HepG2 (cell line): ENCODE results near the gene ETV5. TPM values are rescaled to one million over a fixed set of nuclear protein-coding genes. Genes with fewer than 3 reads are reported as not detected.
A peak's percentile ranks its signal among the peaks of the same experiment; 100 is the strongest.

Source experiments
- AHR ChIP-seq: IDR thresholded peaks from 2 replicates; pipeline ENCODE4 v1.6.1; 2018; ENCODE audit warnings: missing genetic modification reagents, missing compliant biosample characterization
- HOXA5 ChIP-seq: sonication (generic); formaldehyde crosslinking; IDR thresholded peaks from 2 replicates; pipeline ENCODE4 v1.4.0; 2020; ENCODE audit warnings: missing genetic modification reagents
- KDM6A ChIP-seq: IDR thresholded peaks from 2 replicates; pipeline ENCODE4 v1.6.1; 2016; ENCODE audit warnings: low read depth
- MAFG ChIP-seq: sonication (generic); formaldehyde crosslinking; IDR thresholded peaks from 2 replicates; pipeline ENCODE4 v1.5.1; 2020; ENCODE audit warnings: mild to moderate bottlenecking, missing genetic modification reagents
- PRPF4 ChIP-seq: fragments of 200-400 bp; formaldehyde crosslinking; IDR thresholded peaks from 2 replicates; pipeline ENCODE4 v1.6.1; 2016; ENCODE audit warnings: low read length, low read depth; ENCODE audit not compliant: poor library complexity, severe bottlenecking
- YEATS4 ChIP-seq: sonication (generic); formaldehyde crosslinking; IDR thresholded peaks from 2 replicates; pipeline ENCODE4 v1.4.0; 2020; ENCODE audit warnings: missing genetic modification reagents, borderline replicate concordance
- ZFAT ChIP-seq: sonication (generic); formaldehyde crosslinking; conservative IDR thresholded peaks from 2 replicates; pipeline ENCODE4 v1.8.1; 2023; ENCODE audit warnings: missing genetic modification reagents, inconsistent platforms
- ZNF816 ChIP-seq: sonication (generic); formaldehyde crosslinking; IDR thresholded peaks from 2 replicates; pipeline ENCODE4 v1.8.0; 2022; ENCODE audit warnings: missing genetic modification reagents, mild to moderate bottlenecking, borderline replicate concordance
- polyA plus RNA-seq, 8 experiments: library from polyadenylated mRNA; depleted of rRNA in 3 of 8; stranded (reverse) in 7 of 8; unstranded in 1 of 8; fragments of >200 nt; fragmentation: Illumina TruSeq in 4 of 8; extraction: Trizol in 4 of 8; gene quantifications; 2 replicates each; pipeline versions ENCODE4 v1.2.1 to v1.2.3, GENCODE V29; 2011 to 2016; ENCODE audit warnings: low read depth in 4 of 8, missing spikeins in 1 of 8, mixed read lengths in 1 of 8; ENCODE audit not compliant: insufficient read depth in 1 of 8
- total RNA-seq, 5 experiments: library from RNA; depleted of rRNA; stranded (reverse); fragments of >200 nt; fragmentation: Illumina TruSeq; extraction: Trizol; gene quantifications; 2 replicates each; pipeline ENCODE4 v1.2.3, GENCODE V29; 2016; ENCODE audit warnings: low read depth in 1 of 5
- TF ChIP-seq, protein P1 (sequence below): sonication (generic); formaldehyde crosslinking; IDR thresholded peaks from one replicate; pipeline ENCODE4 v1.5.1; 2020; ENCODE audit warnings: mild to moderate bottlenecking, missing genetic modification reagents; ENCODE audit errors: not compliant biosample characterization
- TF ChIP-seq, protein P2 (sequence below): sonication (generic); formaldehyde crosslinking; IDR thresholded peaks from 2 replicates; pipeline ENCODE4 v1.5.0; 2020; ENCODE audit warnings: mild to moderate bottlenecking, missing genetic modification reagents, borderline replicate concordance
- TF ChIP-seq, protein P3 (sequence below): sonication (generic); formaldehyde crosslinking; IDR thresholded peaks from 2 replicates; pipeline ENCODE4 v1.5.0; 2020; ENCODE audit warnings: missing genetic modification reagents, mild to moderate bottlenecking, borderline replicate concordance
- TF ChIP-seq, protein P4 (sequence below): sonication (generic); formaldehyde crosslinking; IDR thresholded peaks from 2 replicates; pipeline ENCODE4 v1.8.0; 2022; ENCODE audit warnings: mild to moderate bottlenecking, missing genetic modification reagents

ETV5 gene
- total and polyA plus RNA-seq, 2 of the 13 experiments (the other 11 are each of a cell fraction or from before 2014, with no cell fraction given) = 52.9 to 57.2 TPM

DNA sequence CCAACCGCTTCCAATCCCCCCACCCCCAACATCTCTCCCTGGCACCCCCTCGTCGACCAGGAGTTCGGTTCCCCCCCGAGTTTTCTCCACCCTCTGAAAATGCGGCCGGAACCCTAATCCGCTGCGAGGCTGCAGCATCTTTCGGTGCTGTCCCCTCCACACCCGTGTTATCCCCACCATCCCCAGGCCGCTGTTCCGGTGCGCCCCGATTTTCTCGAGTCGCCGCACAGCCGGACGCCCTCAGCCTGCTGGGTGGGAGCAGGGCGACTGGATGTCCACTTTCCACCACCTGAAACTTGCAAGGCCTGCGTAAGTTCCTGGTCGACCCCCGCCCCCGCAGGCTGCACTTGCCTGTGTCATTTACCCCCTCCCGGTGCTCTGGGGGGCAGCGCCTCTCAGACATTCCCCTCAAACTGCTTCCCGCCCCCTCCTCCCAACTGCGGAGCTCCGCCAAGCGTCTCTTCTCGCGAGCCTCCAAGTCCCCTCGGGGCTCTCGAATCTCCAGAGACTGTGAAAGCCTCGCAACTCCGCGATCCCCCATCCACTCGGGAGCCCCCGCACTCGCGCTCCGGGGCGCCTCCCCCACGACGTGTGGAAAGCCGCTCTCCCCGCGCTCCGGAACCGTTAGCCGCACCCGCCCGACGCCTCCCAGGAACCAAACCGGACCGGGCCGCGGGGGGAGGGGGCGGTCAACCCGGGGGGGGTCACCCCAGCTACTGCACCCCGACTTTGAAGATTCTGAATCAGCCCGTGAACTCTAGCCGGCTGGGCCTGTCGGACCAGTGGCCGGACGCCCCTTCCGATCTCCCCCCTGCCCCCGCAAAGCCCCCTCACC is 566 bp downstream of the ETV5 start (continued):
- TF ChIP-seq, protein P1, sequence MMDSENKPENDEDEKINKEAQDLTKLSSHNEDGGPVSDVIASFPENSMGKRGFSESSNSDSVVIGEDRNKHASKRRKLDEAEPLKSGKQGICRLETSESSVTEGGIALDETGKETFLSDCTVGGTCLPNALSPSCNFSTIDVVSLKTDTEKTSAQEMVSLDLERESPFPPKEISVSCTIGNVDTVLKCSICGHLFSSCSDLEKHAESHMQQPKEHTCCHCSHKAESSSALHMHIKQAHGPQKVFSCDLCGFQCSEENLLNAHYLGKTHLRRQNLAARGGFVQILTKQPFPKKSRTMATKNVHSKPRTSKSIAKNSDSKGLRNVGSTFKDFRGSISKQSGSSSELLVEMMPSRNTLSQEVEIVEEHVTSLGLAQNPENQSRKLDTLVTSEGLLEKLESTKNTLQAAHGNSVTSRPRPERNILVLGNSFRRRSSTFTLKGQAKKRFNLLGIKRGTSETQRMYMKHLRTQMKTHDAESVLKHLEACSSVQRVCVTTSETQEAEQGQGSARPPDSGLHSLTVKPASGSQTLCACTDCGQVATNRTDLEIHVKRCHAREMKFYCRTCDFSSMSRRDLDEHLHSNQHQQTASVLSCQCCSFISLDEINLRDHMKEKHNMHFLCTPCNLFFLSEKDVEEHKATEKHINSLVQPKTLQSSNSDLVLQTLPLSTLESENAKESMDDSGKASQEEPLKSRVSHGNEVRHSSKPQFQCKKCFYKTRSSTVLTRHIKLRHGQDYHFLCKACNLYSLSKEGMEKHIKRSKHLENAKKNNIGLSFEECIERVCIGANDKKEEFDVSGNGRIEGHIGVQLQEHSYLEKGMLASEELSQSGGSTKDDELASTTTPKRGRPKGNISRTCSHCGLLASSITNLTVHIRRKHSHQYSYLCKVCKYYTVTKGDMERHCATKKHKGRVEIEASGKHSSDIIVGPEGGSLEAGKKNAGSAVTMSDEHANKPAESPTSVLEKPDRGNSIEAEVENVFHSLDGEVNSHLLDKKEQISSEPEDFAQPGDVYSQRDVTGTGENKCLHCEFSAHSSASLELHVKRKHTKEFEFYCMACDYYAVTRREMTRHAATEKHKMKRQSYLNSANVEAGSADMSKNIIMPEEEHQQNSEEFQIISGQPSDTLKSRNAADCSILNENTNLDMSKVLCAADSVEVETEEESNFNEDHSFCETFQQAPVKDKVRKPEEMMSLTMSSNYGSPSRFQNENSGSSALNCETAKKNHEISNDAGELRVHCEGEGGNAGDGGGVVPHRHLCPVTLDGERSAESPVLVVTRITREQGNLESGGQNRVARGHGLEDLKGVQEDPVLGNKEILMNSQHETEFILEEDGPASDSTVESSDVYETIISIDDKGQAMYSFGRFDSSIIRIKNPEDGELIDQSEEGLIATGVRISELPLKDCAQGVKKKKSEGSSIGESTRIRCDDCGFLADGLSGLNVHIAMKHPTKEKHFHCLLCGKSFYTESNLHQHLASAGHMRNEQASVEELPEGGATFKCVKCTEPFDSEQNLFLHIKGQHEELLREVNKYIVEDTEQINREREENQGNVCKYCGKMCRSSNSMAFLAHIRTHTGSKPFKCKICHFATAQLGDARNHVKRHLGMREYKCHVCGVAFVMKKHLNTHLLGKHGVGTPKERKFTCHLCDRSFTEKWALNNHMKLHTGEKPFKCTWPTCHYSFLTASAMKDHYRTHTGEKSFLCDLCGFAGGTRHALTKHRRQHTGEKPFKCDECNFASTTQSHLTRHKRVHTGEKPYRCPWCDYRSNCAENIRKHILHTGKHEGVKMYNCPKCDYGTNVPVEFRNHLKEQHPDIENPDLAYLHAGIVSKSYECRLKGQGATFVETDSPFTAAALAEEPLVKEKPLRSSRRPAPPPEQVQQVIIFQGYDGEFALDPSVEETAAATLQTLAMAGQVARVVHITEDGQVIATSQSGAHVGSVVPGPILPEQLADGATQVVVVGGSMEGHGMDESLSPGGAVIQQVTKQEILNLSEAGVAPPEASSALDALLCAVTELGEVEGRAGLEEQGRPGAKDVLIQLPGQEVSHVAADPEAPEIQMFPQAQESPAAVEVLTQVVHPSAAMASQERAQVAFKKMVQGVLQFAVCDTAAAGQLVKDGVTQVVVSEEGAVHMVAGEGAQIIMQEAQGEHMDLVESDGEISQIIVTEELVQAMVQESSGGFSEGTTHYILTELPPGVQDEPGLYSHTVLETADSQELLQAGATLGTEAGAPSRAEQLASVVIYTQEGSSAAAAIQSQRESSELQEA (CRISPR knock-in tag) = no peak
- TF ChIP-seq, protein P2, sequence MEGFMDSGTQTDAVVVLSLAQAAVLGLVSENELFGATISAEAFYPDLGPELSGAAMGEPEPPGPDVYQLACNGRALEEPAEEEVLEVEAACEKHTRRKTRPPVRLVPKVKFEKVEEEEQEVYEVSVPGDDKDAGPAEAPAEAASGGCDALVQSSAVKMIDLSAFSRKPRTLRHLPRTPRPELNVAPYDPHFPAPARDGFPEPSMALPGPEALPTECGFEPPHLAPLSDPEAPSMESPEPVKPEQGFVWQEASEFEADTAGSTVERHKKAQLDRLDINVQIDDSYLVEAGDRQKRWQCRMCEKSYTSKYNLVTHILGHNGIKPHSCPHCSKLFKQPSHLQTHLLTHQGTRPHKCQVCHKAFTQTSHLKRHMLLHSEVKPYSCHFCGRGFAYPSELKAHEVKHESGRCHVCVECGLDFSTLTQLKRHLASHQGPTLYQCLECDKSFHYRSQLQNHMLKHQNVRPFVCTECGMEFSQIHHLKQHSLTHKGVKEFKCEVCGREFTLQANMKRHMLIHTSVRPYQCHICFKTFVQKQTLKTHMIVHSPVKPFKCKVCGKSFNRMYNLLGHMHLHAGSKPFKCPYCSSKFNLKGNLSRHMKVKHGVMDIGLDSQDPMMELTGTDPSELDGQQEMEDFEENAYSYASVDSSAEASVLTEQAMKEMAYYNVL (CRISPR knock-in tag) = no peak
- no peak for TF ChIP-seq PRPF4
- TF ChIP-seq ZFAT (CRISPR knock-in tag) = no peak
- no peak for TF ChIP-seq HOXA5
- no peak for TF ChIP-seq AHR (CRISPR knock-in tag)
- TF ChIP-seq, protein P3, sequence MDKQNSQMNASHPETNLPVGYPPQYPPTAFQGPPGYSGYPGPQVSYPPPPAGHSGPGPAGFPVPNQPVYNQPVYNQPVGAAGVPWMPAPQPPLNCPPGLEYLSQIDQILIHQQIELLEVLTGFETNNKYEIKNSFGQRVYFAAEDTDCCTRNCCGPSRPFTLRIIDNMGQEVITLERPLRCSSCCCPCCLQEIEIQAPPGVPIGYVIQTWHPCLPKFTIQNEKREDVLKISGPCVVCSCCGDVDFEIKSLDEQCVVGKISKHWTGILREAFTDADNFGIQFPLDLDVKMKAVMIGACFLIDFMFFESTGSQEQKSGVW = no peak
- TF ChIP-seq, protein P4, sequence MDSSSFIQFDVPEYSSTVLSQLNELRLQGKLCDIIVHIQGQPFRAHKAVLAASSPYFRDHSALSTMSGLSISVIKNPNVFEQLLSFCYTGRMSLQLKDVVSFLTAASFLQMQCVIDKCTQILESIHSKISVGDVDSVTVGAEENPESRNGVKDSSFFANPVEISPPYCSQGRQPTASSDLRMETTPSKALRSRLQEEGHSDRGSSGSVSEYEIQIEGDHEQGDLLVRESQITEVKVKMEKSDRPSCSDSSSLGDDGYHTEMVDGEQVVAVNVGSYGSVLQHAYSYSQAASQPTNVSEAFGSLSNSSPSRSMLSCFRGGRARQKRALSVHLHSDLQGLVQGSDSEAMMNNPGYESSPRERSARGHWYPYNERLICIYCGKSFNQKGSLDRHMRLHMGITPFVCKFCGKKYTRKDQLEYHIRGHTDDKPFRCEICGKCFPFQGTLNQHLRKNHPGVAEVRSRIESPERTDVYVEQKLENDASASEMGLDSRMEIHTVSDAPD (CRISPR knock-in tag) = 0 out of 2 replicates have a peak, but pooled peaks have one; percentile 18
- TF ChIP-seq YEATS4 (CRISPR knock-in tag) = no peak; the same call in 1 of the 2 replicates
- no peak for TF ChIP-seq ZNF816 (CRISPR knock-in tag)
- TF ChIP-seq MAFG (CRISPR knock-in tag) = no peak; the same call in 1 of the 2 replicates
- TF ChIP-seq KDM6A = no peak
